ENCODE data around the gene SLC6A13. TPM values are rescaled to one million over a fixed set of nuclear protein-coding genes. Genes with fewer than 3 reads are reported as not detected.

Gene SLC6A13
- total and polyA plus RNA-seq, 10 of the 15 experiments (the other 5 are each of a cell fraction or from before 2014, with no cell fraction given) = 0.18 to 1.2 (median 0.20) TPM; not detected in 3

DNA sequence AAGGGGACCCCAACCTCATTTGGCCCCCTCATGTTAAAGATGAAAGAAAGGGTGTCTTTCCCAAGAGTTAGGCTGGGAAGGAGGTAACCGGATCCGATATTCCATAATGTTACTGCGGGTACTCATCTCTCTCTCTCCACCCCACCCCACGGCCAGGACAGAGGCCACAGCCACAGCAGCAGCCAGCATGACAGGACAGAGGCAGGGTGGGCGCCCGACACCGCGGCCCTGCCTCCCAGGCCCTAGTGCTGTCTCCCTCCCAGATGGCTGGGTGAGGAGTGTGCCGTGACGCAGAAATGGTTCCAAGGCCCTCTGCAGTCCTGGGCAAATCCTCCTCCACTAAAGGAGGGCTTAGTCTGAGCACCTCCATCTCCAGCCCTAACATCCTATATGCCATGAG is 54.8 kb downstream of the SLC6A13 start:
- ATAC-seq = no peak
- H3K4me1 ChIP-seq (ENCODE audit: control insufficient read depth, insufficient read depth, low read length) = peaks cover 6% of the 10 kb centered on the region
- no peak overlapping the region for H3K4me3 ChIP-seq
- DNase-seq (ENCODE audit: low read depth, low spot score) = no peak
- H3K4me2 ChIP-seq (ENCODE audit: control insufficient read depth, insufficient read depth) = no peak overlapping the region
- H3K27me3 ChIP-seq (replicated peaks in 1 of 2; ENCODE audit: control insufficient read depth in 2 of 2, insufficient read depth in 2 of 2, low read length in 1 of 2) = peaks cover 0 to 7% of the 10 kb centered on the region in 2 experiments; a peak in 2 of 4 replicates
- H4K20me1 ChIP-seq (ENCODE audit: control insufficient read depth, insufficient read depth) = no peaks in the 10 kb centered on the region
- intact Hi-C loops (cut with micrococcal nuclease; ENCODE audit: unreplicated experiment) (no loop called here), in situ Hi-C loops (cut with MboI) (no loop called here)
- no peaks in the 10 kb centered on the region for H3K9me3 ChIP-seq (replicated peaks; ENCODE audit: control insufficient read depth, insufficient read depth, low read length)
- no peak for FAIRE-seq
- no peaks in the 10 kb centered on the region for H3K79me2 ChIP-seq (ENCODE audit: control insufficient read depth, insufficient read depth, low read length)
- TF ChIP-seq USF1 (IDR thresholded peaks at IDR 0.05; ENCODE audit: borderline replicate concordance, extremely low read length, insufficient read depth, low read depth, low read length) = no peak
- TF ChIP-seq STAT3 (IDR thresholded peaks at IDR 0.05; ENCODE audit: low read depth, low read length) = no peak
- TF ChIP-seq CBFB (IDR thresholded peaks at IDR 0.05; ENCODE audit: low read depth) = no peak
- TF ChIP-seq MTA3 (IDR thresholded peaks at IDR 0.05; ENCODE audit: borderline replicate concordance, low read length) = no peak
- no peak for TF ChIP-seq IRF3 (IDR thresholded peaks at IDR 0.05)
- TF ChIP-seq SREBF1 (IDR thresholded peaks at IDR 0.05; ENCODE audit: low read length) = no peak
- no peak for TF ChIP-seq WRNIP1 (IDR thresholded peaks at IDR 0.05; ENCODE audit: borderline replicate concordance, low read depth, low read length)
- TF ChIP-seq SIN3A (IDR thresholded peaks at IDR 0.05; ENCODE audit: low read depth, low read length) = no peak
- no peak for TF ChIP-seq TBL1XR1 (IDR thresholded peaks at IDR 0.05; ENCODE audit: low read depth, low read length)
- TF ChIP-seq NBN (IDR thresholded peaks at IDR 0.05) = no peak
- TF ChIP-seq CREB1 (IDR thresholded peaks at IDR 0.05; ENCODE audit: low read depth) = no peak
- no peak for TF ChIP-seq FOS (IDR thresholded peaks at IDR 0.05; ENCODE audit: borderline replicate concordance, extremely low read depth, insufficient read length)
- no peak for TF ChIP-seq GATAD2B (conservative IDR thresholded peaks at IDR 0.05; ENCODE audit: low read depth)
- no peak for TF ChIP-seq SPI1 (IDR thresholded peaks at IDR 0.05; ENCODE audit: borderline replicate concordance, insufficient read depth, low read depth, low read length)
- no peak for TF ChIP-seq MXI1 (IDR thresholded peaks at IDR 0.05; ENCODE audit: low read depth, low read length)
- no peak for TF ChIP-seq JUND (IDR thresholded peaks at IDR 0.05; ENCODE audit: low read depth, low read length)
- TF ChIP-seq ZNF384 (IDR thresholded peaks at IDR 0.05; ENCODE audit: borderline replicate concordance, low read depth, low read length) = no peak
- TF ChIP-seq ZZZ3 (IDR thresholded peaks at IDR 0.05; ENCODE audit: control insufficient read depth, insufficient read length, low read depth) = no peak
- no peak for TF ChIP-seq EED (IDR thresholded peaks at IDR 0.05; ENCODE audit: low read depth)
- TF ChIP-seq CREM (IDR thresholded peaks at IDR 0.05; ENCODE audit: low read depth) = no peak
- WGBS (ENCODE audit: insufficient coverage, insufficient replicate concordance, low lambda C conversion rate, missing lambda C conversion rate) = 63% methylated on average over 10 of the region's 10 CpGs
- ChIA-PET RAD21 (ENCODE audit: unreplicated experiment) (no interaction called here), POLR2A (no interaction called here), CTCF (no interaction called here), SMC1A (ENCODE audit: uncharacterized antibody, unreplicated experiment) (no interaction called here)
- no peak overlapping the region for H2AFZ ChIP-seq (ENCODE audit: control insufficient read depth, low read depth, low read length)
- no TSS peak for BruUV-seq (replicated peaks)
- no peak overlapping the region for H3K27ac ChIP-seq (ENCODE audit: control insufficient read depth, insufficient read depth)
- H3K36me3 ChIP-seq (ENCODE audit: control insufficient read depth in 2 of 2, insufficient read depth in 2 of 2, low read length in 1 of 2) = no peaks in the 10 kb centered on the region
- no peak overlapping the region for H3K9ac ChIP-seq (ENCODE audit: control insufficient read depth, insufficient read depth, low read length)
